Left ventricle myocardium inferior (tissue), 1 donor: ENCODE data around the gene HLA-DMA. TPM values are rescaled to one million over a fixed set of nuclear protein-coding genes. Genes with fewer than 3 reads are reported as not detected.
A peak's percentile ranks its signal among the peaks of the same experiment; 100 is the strongest.

Experiments used
- DNase-seq: peaks from one replicate; pipeline ENCODE4 v3.0.0-alpha.2; 2020
- H3K27ac ChIP-seq: fragments of 200-600 bp; replicated peaks from 2 replicates; pipeline ENCODE4 v1.8.0; 2021
- H3K27me3 ChIP-seq: fragments of 200-600 bp; 2 replicates; pipeline ENCODE4 v1.8.0; 2021; ENCODE audit warnings: low read depth
- H3K36me3 ChIP-seq: fragments of 200-600 bp; 2 replicates; pipeline ENCODE4 v1.8.0; 2021
- H3K4me1 ChIP-seq: fragments of 200-600 bp; 2 replicates; pipeline ENCODE4 v1.8.0; 2021
- H3K4me3 ChIP-seq: fragments of 200-600 bp; 2 replicates; pipeline ENCODE4 v1.8.0; 2021; ENCODE audit warnings: mild to moderate bottlenecking, moderate library complexity
- H3K9me3 ChIP-seq: fragments of 200-600 bp; replicated peaks from 2 replicates; pipeline ENCODE4 v1.8.0; 2021
- CTCF ChIP-seq: fragments of 200-600 bp; IDR thresholded peaks from 2 replicates; pipeline ENCODE4 v1.8.0; 2021; ENCODE audit warnings: antibody characterized with exemption, mild to moderate bottlenecking, borderline replicate concordance
- intact Hi-C: fragments of 100-400 bp; cut with micrococcal nuclease; formaldehyde crosslinking; loops from one replicate; pipeline ENCODE4 v1.11.0; 2022
- total RNA-seq: library from RNA; stranded (reverse); fragmentation: NEBNext Ultra II Directional; extraction: Animal tissue kit (Norgen Biotek cat#: 25700); gene quantifications from one replicate; pipeline ENCODE4 v1.2.1, GENCODE V29; 2021
- donor health status: DM: no; HTN: yes; CAD: no; lungs with severe emphysema.

Gene HLA-DMA
- total RNA-seq, 1 donor from 2014 or later, result 15.8 TPM

- H3K9me3 ChIP-seq, result no peaks in the 10 kb centered on the region
- peak overlapping the region; percentile 100 for H3K4me3 ChIP-seq
- H3K27ac ChIP-seq, result peak overlapping the region; percentile 100
- H3K36me3 ChIP-seq, result peaks cover 4% of the 10 kb centered on the region
- no peak for DNase-seq
- peak; percentile 60 for TF ChIP-seq CTCF
- no peaks in the 10 kb centered on the region for H3K27me3 ChIP-seq
- intact Hi-C loops, result no loop called here
- H3K4me1 ChIP-seq, result peaks cover 50% of the 10 kb centered on the region
These were observed 14.5 kb upstream of the HLA-DMA start for GRCh38 chr6:32967151-32968091.

GRCh38 chr6:32964776-32965175, 11.9 kb upstream of the HLA-DMA start:
- intact Hi-C loops, result no loop called here
- no peak for TF ChIP-seq CTCF

GRCh38 chr6:32963866-32964265, 11.0 kb upstream of the HLA-DMA start:
- H3K27me3 ChIP-seq, result no peaks in the 10 kb centered on the region
- no peak overlapping the region for H3K27ac ChIP-seq
- peaks cover 27% of the 10 kb centered on the region for H3K4me1 ChIP-seq
- no peak for DNase-seq
- intact Hi-C loops, result no loop called here
- H3K36me3 ChIP-seq, result no peaks in the 10 kb centered on the region
- no peaks in the 10 kb centered on the region for H3K9me3 ChIP-seq
- no peak for TF ChIP-seq CTCF
- H3K4me3 ChIP-seq, result no peak overlapping the region

More at GRCh38 chr6:32964776-32965175, 11.9 kb upstream of the HLA-DMA start:
- Histone ChIP-seq H3K36me3 (no peaks in the 10 kb centered on the region), H3K9me3 (no peaks in the 10 kb centered on the region), H3K4me3 (no peak overlapping the region), H3K4me1 (peaks cover 36% of the 10 kb centered on the region), H3K27me3 (no peaks in the 10 kb centered on the region), H3K27ac (no peak overlapping the region)
- DNase-seq, result no peak

GRCh38 chr6:32962213-32962826, 9.4 kb upstream of the HLA-DMA start:
- no peak for DNase-seq
- H3K4me3 ChIP-seq, result no peak overlapping the region
- no peaks in the 10 kb centered on the region for H3K9me3 ChIP-seq
- intact Hi-C loops, result no loop called here
- no peak overlapping the region for H3K27ac ChIP-seq
- peaks cover 18% of the 10 kb centered on the region for H3K4me1 ChIP-seq
- no peak for TF ChIP-seq CTCF
- H3K27me3 ChIP-seq, result no peaks in the 10 kb centered on the region
- no peaks in the 10 kb centered on the region for H3K36me3 ChIP-seq

- DNase-seq, result no peak
- no peak for TF ChIP-seq CTCF
- intact Hi-C loops, result no loop called here
These were observed 7.7 kb upstream of the HLA-DMA start for GRCh38 chr6:32960563-32960962.

More at GRCh38 chr6:32960563-32960962, 7.7 kb upstream of the HLA-DMA start:
- no peaks in the 10 kb centered on the region for H3K27me3 ChIP-seq
- peaks cover 3% of the 10 kb centered on the region for H3K4me1 ChIP-seq
- H3K27ac ChIP-seq, result no peak overlapping the region
- H3K36me3 ChIP-seq, result no peaks in the 10 kb centered on the region
- H3K4me3 ChIP-seq, result no peak overlapping the region
- H3K9me3 ChIP-seq, result no peaks in the 10 kb centered on the region
